GM19238 (cell line): Measurements from ENCODE around the gene ACYP2.
"Not testable (repeated sequence)": the region's sequence is repeated elsewhere in the genome, so short reads cannot be mapped to it uniquely, and the experiment has no call there.

Experiments
- DNase-seq: peaks from one replicate; pipeline ENCODE4 v3.0.0; 2011; ENCODE audit warnings: low spot score; ENCODE audit not compliant: insufficient read length

The ACYP2 gene

GRCh38 chr2:54262015-54262765, 146.8 kb downstream of the ACYP2 start:
- no peak for DNase-seq

GRCh38 chr2:54265081-54265480, 149.7 kb downstream of the ACYP2 start:
- DNase-seq: not testable (repeated sequence)

GRCh38 chr2:54267577-54267976, 152.2 kb downstream of the ACYP2 start:
- DNase-seq: no peak

GRCh38 chr2:54271189-54271588, 155.8 kb downstream of the ACYP2 start:
- no peak for DNase-seq

- DNase-seq: peak; percentile 29
These were observed 156.6 kb downstream of the ACYP2 start for GRCh38 chr2:54271843-54272627.

GRCh38 chr2:54274781-54275242, 159.4 kb downstream of the ACYP2 start:
- DNase-seq: no peak

- no peak for DNase-seq
These were observed 160.1 kb downstream of the ACYP2 start for GRCh38 chr2:54275541-54275940.

GRCh38 chr2:54279385-54279784, 164.0 kb downstream of the ACYP2 start:
- no peak for DNase-seq

GRCh38 chr2:54284826-54285225, 169.4 kb downstream of the ACYP2 start:
- no peak for DNase-seq

- no peak for DNase-seq
These were observed 170.0 kb downstream of the ACYP2 start for GRCh38 chr2:54285451-54285850.

- no peak for DNase-seq
These were observed 172.1 kb downstream of the ACYP2 start for GRCh38 chr2:54287532-54287931.

- DNase-seq: no peak
These were observed 174.5 kb downstream of the ACYP2 start for GRCh38 chr2:54289917-54290316.

GRCh38 chr2:54290356-54291025, 175.1 kb downstream of the ACYP2 start:
- DNase-seq: no peak

- DNase-seq: not testable (repeated sequence)
These were observed 179.2 kb downstream of the ACYP2 start for GRCh38 chr2:54294665-54295064.

GRCh38 chr2:54295911-54296310, 180.5 kb downstream of the ACYP2 start:
- no peak for DNase-seq

GRCh38 chr2:54298514-54298913, 183.1 kb downstream of the ACYP2 start:
- no peak for DNase-seq

- no peak for DNase-seq
These were observed 188.2 kb downstream of the ACYP2 start for GRCh38 chr2:54303631-54304030.

- DNase-seq: no peak
These were observed 191.1 kb downstream of the ACYP2 start for GRCh38 chr2:54306556-54306955.

GRCh38 chr2:54308186-54308585, 192.8 kb downstream of the ACYP2 start:
- no peak for DNase-seq

GRCh38 chr2:54308782-54309181, 193.4 kb downstream of the ACYP2 start:
- DNase-seq: no peak

GRCh38 chr2:54310311-54310710, 194.9 kb downstream of the ACYP2 start:
- DNase-seq: no peak

- no peak for DNase-seq
These were observed 195.5 kb downstream of the ACYP2 start for GRCh38 chr2:54310961-54311360.
